Right lobe of liver (tissue), 6 donors: ENCODE data around the gene CHN1. TPM values are rescaled to one million over a fixed set of nuclear protein-coding genes. Genes with fewer than 3 reads are reported as not detected.
A peak's percentile ranks its signal among the peaks of the same experiment; 100 is the strongest.

Experiments used
- ATAC-seq, 4 donors: fragments of 200-7000 bp; cut with Tn5 transposase; one replicate each; pipeline ENCODE4 v1.9.1; 2020; ENCODE audit warnings: mild to moderate bottlenecking in 4 of 4, moderate library complexity in 4 of 4
- DNase-seq, 3 donors: peaks; one replicate each; pipeline ENCODE4 v3.0.0-alpha.2; 2020
- H3K27ac ChIP-seq, 3 donors: fragments of 200-600 bp; one replicate each; pipeline ENCODE4 v1.8.0; 2022
- H3K27me3 ChIP-seq, 2 donors: fragments of 200-600 bp; one replicate each; pipeline ENCODE4 v1.8.0; 2022
- H3K36me3 ChIP-seq, 4 donors: fragments of 200-600 bp; sonication (generic) in 1 of 4; one replicate each; pipeline versions ENCODE4 v1.5.1 to v1.8.0; 2017 to 2022; ENCODE audit warnings: control low read depth in 1 of 4
- H3K4me1 ChIP-seq, 4 donors: fragments of 200-600 bp; sonication (generic) in 1 of 4; one replicate each; pipeline versions ENCODE4 v1.5.1 to v1.8.0; 2017 to 2022; ENCODE audit warnings: control low read depth in 1 of 4
- H3K4me3 ChIP-seq, 3 donors: fragments of 200-600 bp; one replicate each; pipeline ENCODE4 v1.8.0; 2022
- H3K9me3 ChIP-seq, 4 donors: fragments of 200-600 bp; sonication (generic) in 1 of 4; one replicate each; pipeline versions ENCODE4 v1.5.1 to v1.8.0; 2017 to 2022; ENCODE audit warnings: control low read depth in 1 of 4
- POLR2A ChIP-seq: fragments of 450-650 bp; IDR thresholded peaks from one replicate; pipeline ENCODE4 v1.6.1; 2017; ENCODE audit warnings: antibody characterized with exemption, mild to moderate bottlenecking
- WGBS: methylation state at CpG from one replicate; pipeline ENCODE4 v1.1.6; 2018; ENCODE audit warnings: low coverage, low lambda C conversion rate; ENCODE audit not compliant: insufficient coverage; ENCODE audit errors: missing lambda C conversion rate; 5-methylcytosine and 5-hydroxymethylcytosine counted together
- intact Hi-C, 2 donors: fragments of 100-400 bp; cut with DNase I; formaldehyde crosslinking; loops; one replicate each; pipeline versions ENCODE4 v1.11.2 to v1.14.1; 2022
- total RNA-seq, 6 experiments: library from RNA; depleted of rRNA in 2 of 6; stranded (reverse); fragments of >200 nt in 2 of 6; fragmentation: NEBNext Ultra II Directional in 3 of 6; extraction: Animal tissue kit (Norgen Biotek cat#: 25700) in 3 of 6; gene quantifications; one replicate each; pipeline versions ENCODE4 v1.1.0 to v1.2.4, GENCODE V29; 2016 to 2023
- TF ChIP-seq, protein P1 (sequence below), 4 donors: fragments of 200-600 bp in 3 of 4; fragments of 450-650 bp in 1 of 4; IDR thresholded peaks; one replicate each; pipeline versions ENCODE4 v1.5.1 to v1.8.0; 2016 to 2022; ENCODE audit warnings: antibody characterized with exemption in 4 of 4, mild to moderate bottlenecking in 2 of 4
- donor health status: DM: no; HTN: yes; CAD: no.
- donor health status: DM: no; HTN: no; CAD: no.
- donor health status: DM: no; HTN: no; CAD: no.
- donor health status: DM: no; HTN: yes; CAD: no.
- donor health status: DM: no; HTN: yes; CAD: no.

CHN1 gene
- total RNA-seq, 6 experiments from 2014 or later, result 1.0 to 2.8 (median 1.4) TPM

- Histone ChIP-seq H3K9me3 (no peaks in the 10 kb centered on the region), H3K27me3 (no peaks in the 10 kb centered on the region), H3K4me3 (no peak overlapping the region), H3K4me1 (no peaks in the 10 kb centered on the region), H3K36me3 (no peaks in the 10 kb centered on the region), H3K27ac (no peak overlapping the region)
- ATAC-seq, result no peak
- intact Hi-C loops, result no loop called here
- DNase-seq, result no peak
- 73% methylated on average over 5 of the region's 5 CpGs for WGBS
- TF ChIP-seq, protein P1, sequence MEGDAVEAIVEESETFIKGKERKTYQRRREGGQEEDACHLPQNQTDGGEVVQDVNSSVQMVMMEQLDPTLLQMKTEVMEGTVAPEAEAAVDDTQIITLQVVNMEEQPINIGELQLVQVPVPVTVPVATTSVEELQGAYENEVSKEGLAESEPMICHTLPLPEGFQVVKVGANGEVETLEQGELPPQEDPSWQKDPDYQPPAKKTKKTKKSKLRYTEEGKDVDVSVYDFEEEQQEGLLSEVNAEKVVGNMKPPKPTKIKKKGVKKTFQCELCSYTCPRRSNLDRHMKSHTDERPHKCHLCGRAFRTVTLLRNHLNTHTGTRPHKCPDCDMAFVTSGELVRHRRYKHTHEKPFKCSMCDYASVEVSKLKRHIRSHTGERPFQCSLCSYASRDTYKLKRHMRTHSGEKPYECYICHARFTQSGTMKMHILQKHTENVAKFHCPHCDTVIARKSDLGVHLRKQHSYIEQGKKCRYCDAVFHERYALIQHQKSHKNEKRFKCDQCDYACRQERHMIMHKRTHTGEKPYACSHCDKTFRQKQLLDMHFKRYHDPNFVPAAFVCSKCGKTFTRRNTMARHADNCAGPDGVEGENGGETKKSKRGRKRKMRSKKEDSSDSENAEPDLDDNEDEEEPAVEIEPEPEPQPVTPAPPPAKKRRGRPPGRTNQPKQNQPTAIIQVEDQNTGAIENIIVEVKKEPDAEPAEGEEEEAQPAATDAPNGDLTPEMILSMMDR (IDR thresholded peaks at IDR 0.05), result no peak
- no peak for TF ChIP-seq POLR2A
Observed at GRCh38 chr2:174779361-174779928, 225.7 kb downstream of the CHN1 start.

- no peak overlapping the region for H3K27ac ChIP-seq
- H3K27me3 ChIP-seq, result no peaks in the 10 kb centered on the region
- no peak overlapping the region for H3K4me3 ChIP-seq
- TF ChIP-seq, protein P1 (IDR thresholded peaks at IDR 0.05), result no peak
- no peak for TF ChIP-seq POLR2A
- 16% methylated on average over 5 of the region's 13 CpGs for WGBS
- DNase-seq (peak in 1 of 3 donors; percentile 42), ATAC-seq (peak; percentile 60 to 80 (median 75))
- H3K36me3 ChIP-seq, result no peaks in the 10 kb centered on the region
- H3K9me3 ChIP-seq, result no peaks in the 10 kb centered on the region
- intact Hi-C loops, result no loop called here
- H3K4me1 ChIP-seq, result no peaks in the 10 kb centered on the region
Observed at GRCh38 chr2:174778085-174778981, 226.8 kb downstream of the CHN1 start.

- H3K4me1 ChIP-seq, result no peaks in the 10 kb centered on the region
- TF ChIP-seq, protein P1 (IDR thresholded peaks at IDR 0.05), result no peak
- no peak for TF ChIP-seq POLR2A
- H3K27me3 ChIP-seq, result no peaks in the 10 kb centered on the region
- 58% methylated on average over 4 of the region's 5 CpGs for WGBS
- no peak overlapping the region for H3K27ac ChIP-seq
- ATAC-seq (no peak), DNase-seq (no peak)
- H3K36me3 ChIP-seq, result no peaks in the 10 kb centered on the region
- no peaks in the 10 kb centered on the region for H3K9me3 ChIP-seq
- intact Hi-C loops, result no loop called here
- H3K4me3 ChIP-seq, result no peak overlapping the region
Observed at GRCh38 chr2:174777347-174778084, 227.7 kb downstream of the CHN1 start.

DNA sequence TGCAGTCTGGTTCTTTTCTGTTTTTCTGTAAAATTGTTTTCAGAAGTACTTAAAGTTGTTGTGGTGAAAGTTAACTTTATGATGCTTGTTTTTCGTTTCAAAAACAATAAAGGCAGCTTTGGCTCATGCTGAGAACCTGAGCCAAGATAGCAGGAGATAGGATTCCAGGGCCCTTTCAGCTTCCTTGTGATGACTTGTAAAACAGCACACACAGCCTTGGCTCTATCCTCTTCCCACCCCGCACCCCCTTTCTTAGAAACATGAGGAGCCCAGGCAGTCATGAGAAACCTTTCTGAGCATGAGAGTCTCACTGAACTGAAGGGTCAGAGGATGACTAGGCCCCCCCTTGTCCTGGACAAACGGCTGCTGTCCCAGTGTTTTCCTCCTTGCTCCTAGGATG lies 228.5 kb downstream of the CHN1 start:
- Histone ChIP-seq H3K4me1 (no peaks in the 10 kb centered on the region), H3K27ac (no peak overlapping the region), H3K9me3 (no peaks in the 10 kb centered on the region), H3K27me3 (no peaks in the 10 kb centered on the region), H3K4me3 (no peak overlapping the region), H3K36me3 (no peaks in the 10 kb centered on the region)
- DNase-seq (no peak), ATAC-seq (no peak)
- 59% methylated on average over 3 of the region's 3 CpGs for WGBS
- no peak for TF ChIP-seq POLR2A
- TF ChIP-seq, protein P1 (IDR thresholded peaks at IDR 0.05), result no peak
- intact Hi-C loops, result no loop called here
